ENCODE data around the gene ZNF524. TPM values are rescaled to one million over a fixed set of nuclear protein-coding genes. Genes with fewer than 3 reads are reported as not detected.
"Not testable (repeated sequence)": the region's sequence is repeated elsewhere in the genome, so short reads cannot be mapped to it uniquely, and the experiment has no call there.

The ZNF524 gene, protein sequence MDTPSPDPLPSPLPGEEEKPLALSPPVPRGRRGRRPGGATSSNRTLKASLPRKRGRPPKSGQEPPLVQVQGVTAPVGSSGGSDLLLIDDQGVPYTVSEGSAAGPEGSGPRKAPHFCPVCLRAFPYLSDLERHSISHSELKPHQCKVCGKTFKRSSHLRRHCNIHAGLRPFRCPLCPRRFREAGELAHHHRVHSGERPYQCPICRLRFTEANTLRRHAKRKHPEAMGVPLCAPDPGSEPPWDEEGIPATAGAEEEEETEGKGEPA
- 10.0 TPM for polyA plus RNA-seq (2013, experiment 1 of 2; ENCODE audit: insufficient read length)
- 9.7 TPM for polyA plus RNA-seq (2013, experiment 2 of 2; ENCODE audit: insufficient read length)

DNA sequence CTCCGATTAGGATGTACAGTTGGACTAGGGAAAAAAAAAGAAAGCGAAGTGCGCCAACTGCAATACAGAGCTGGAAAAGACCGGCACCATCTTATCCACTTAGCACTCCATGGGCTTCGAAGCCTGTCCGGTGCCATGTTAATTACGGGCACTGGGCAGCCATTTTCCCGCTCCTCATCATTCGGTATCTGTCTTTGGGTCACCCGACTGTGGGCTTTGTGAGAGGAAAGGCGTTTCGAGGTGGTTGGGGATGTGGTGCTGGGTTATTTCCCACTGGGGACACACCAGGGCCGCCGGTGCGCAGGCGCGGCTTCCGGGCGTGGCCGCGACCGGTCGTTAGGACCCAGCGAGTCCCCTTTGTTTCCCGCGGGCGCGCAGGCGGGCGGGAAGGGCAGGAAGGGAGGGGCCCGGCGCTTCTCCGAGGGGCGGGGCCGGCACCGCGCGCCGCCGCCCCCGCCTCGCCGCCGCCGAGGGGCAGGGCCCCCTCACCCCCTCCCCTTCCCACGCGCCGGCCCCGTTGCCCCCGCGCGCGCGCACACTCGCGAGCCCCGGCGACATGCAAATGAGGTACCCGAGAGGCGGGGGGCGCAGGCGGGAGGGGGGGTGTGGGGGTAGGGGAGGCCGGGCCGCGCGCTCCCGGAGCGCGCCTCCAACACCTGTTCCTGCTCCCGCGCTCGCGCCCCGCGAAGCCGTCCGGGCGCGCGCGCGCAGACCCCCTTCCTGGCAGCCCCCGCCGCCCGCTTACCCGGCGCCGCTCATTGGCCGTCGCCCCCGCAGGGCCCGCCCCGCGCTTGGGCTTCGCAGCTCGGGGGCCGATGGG, at the start of gene ZNF524:
TSS of gene ZNF524 (plus strand) at position 447 of the 820 bp plus-strand sequence. CDS start 1,825 bp downstream, outside the sequence.
- peak; percentile 87 for DNase-seq

DNA sequence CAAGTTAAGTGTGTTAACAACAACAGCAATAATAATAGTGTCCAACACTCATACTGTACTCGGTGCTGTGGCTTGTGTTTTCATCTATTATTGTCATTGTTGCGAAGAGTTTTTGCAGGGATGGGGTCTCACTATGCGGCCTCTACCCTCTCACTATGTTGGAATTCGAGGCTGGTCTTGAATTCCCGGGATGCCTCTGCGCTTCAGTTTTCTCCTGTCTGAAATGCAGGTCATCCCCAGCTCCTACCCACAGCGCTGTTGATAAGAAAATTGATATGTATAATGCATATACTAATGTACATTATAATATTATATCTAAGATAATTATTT, 49.8 kb upstream of the ZNF524 start:
- peak; percentile 30 for DNase-seq

DNA sequence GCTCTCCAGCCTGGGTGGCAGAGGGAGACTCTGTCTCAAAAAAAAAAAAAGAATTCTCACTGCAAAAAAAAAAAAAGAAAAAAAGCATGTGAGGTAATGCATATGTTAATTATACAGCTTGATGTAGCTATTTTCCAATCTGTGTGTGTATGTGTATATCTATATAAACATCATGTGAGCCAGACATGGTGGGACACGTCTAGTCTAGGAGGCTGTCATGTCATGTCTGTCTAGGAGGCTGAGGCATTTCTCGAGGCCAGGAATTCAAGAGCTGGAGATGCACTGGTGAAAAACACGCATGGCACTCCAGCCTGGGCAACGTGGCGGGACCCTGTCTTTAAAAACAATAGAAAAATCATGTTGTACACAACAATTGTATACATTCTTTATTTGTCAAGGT, 47.9 kb upstream of the ZNF524 start:
- no peak for DNase-seq

DNA sequence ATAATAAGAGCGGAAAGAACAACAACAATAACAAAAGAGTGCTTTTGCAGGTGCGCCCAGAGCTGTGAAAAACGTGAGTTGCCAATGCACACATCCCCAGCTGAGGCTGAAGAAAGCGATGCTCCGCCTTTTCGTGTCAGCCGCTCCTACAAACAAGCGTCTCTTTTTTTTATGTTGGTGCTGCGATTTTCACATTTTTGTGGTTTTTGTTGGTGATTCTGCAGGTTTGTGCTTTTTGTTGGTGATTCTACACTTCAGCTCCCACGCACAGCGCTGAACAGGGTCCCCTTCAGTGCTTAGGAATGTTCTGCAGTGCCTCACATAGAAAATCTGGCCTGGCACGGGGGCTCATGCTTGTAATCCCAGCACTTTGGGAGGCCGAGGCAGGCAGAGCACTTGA, 47.5 kb upstream of the ZNF524 start:
- DNase-seq = peak; percentile 88

DNA sequence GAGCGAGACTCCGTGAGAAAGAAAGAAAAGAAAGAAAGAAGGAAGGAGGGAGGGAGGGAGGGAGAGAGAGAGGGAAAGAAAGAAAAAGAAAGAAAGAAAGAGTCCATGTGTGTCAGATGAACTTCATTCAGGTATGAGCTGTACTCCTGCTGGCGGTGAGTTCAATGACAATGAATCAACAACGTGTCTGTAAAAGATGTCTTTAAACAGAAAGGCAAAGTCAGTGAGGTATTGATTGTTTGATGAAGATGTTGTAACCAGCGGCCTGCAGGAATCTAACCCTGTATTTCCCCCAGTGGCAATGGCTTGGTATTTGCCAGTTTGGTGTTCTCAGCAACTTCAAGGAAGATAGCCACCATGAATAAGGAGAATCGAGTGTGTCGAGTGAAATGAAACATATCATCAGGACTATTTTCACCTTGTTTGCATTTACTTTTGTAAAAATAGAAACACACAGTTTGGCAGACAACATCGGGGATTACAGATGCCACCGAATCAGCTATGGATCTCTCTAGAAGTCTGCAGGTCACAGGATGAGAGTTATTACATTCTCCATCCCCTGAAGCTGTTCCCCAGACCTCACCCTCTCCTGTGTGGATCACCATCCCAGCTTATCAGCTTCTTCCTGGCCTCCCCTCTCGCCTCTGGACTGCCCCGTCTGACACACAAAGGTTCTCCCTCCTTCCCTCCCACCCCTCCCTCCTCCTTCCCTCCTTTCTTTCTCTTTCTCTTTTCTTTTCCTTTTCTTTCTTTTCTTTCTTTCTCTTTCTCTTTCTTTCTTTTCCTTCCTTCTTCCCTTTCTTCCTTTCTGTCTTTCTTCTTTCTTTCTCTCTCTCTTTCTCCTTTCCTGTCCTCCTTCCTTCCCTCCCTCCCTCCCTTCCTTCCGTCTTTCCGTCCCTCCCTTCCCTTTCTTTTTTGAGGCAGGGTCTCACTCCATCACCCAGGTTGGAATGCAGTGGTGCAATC, 46.6 kb upstream of the ZNF524 start:
- no peak for DNase-seq

DNA sequence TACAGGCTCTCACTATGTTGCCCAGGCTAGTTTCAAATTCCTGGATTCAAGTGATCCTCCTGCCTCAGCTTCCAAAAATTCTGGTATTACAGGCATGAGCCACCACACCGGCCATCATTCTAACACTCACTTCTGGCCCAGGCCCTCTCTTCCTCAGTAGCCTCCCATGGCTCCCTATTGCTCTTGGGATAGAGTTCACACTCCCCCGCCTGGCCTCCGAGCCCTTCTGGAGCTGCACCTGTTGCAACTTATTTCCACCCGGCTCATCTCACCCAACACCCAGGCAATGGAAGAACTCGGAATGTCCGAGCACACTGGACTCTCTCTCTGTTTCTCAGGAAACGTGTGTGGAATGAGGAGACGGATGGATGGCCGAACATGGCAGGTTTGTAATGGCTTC, 45.8 kb upstream of the ZNF524 start:
- no peak for DNase-seq

DNA sequence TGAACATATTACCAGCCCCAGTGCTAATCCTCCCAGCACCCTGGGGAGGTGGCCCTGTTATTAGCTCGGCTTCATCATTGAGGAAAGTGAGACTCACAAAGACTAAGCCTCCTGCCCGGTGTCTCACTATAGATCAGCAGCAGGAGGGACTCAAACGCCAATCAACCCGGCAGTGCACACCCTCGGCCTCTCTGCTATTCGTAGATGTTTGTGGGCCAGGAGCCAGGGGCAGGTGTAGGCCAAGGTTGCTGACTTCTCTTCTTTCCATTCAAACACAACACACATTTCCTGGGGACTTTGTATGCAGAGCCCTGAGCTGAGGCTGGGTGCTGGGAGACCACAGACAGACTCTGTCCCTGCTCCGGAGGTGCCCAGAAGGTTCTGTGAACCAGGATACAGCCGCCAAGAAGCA, 45.3 kb upstream of the ZNF524 start:
- DNase-seq = no peak

DNA sequence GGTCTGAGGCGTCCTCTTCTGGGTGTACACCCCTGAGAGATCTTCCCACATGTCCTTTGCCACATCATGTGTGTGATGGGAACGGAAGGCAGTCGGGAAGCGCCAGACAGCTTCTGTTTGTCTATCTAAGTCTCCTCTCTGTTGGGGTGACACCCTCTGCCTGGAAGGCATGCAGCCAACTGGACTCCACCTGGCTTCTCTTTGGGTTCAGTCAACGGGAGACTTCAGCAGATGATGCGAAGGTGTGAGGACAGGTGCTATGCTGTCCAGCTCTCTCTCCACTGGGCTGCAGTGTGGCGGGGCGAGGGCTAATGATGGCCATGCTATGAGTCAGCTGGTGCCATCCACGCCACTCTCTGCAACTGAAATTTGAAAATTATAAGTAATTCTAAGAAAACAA, 40.4 kb upstream of the ZNF524 start:
- DNase-seq = no peak

DNA sequence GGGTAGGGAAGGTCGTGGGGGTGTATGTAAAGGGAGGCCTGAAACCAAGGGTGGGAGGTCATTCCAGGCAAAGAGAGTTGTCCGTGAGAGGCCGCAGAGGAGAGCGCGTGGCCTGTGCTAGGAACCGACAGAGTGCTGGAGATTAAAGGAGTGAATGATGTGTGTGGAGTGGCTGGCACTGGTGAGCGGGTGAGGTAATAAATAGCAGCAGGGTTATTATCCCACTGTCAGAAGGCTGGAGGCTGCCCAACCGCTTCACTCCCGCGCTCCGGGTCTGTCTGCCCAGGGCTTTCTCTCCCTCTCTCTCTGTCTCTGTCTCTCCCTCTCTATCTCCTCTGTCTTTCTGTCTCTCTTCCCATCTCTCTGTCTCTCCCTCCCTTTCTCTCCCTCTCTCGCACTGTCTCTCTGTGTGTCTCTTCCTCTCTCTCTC, 36.8 kb upstream of the ZNF524 start:
- DNase-seq = no peak

DNA sequence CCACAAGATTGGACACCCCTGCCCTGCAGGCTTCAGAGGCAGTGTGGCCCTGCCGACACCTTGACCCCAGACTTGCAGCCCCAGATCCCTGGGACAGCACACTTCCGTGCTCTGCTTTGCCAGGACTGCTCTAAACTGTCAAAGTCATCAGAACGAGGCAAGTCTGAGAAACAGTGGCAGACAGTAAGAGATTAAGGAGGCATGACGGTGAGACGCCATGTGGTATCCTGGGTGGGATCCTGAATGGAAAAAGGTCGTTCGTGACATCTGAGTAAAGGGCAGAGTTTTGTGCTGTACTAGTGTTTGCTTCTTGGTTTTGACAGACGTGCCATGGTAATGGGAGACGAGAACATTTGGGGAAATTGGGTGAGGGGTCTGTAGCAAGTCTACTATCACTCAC, 33.3 kb upstream of the ZNF524 start:
- no peak for DNase-seq

DNA sequence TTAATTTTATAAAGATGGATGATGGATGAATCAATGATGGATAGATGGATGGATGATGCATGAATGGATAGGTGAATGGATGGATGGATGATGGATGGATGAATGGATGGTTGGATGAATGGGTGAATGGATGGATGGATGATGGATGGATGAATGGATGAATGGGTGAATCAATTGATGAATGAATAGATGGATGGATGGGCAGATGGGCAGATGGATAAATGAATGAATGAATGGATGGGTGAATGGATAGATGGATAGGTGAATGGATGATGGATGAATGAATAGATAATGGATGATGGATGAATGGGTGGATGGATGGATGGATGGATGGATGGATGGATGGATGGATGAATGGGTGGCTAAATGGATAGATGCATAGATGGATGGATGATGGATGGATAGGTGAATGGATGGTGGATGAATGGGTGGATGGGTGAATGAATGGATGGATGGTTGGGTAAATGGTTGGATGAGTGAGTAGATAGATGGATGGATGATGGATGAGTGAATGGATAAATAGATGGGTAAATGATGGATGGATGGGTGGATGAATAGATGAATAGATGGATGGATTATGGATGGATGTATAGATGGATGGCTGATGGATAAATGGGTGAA, 32.3 kb upstream of the ZNF524 start:
- no peak for DNase-seq

DNA sequence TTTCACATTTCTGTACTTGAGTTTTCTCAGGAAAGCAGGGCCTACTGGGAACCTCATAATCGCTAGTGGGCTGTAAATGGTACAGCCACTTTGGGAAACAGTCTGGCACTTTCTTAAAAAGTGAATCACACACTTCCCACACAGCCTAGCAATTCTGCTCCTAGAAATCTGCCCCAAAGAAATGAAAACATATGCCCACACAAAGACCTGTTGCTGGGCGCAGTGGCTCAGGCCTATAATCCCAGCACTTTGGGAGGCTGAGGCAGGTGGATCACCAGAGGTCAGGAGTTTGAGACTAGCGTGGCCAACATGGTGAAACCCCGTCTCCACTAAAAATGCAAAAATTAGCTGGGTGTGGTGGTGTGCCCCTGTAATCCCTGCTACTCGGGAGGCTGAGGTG, 30.6 kb upstream of the ZNF524 start:
- DNase-seq = not testable (repeated sequence)

DNA sequence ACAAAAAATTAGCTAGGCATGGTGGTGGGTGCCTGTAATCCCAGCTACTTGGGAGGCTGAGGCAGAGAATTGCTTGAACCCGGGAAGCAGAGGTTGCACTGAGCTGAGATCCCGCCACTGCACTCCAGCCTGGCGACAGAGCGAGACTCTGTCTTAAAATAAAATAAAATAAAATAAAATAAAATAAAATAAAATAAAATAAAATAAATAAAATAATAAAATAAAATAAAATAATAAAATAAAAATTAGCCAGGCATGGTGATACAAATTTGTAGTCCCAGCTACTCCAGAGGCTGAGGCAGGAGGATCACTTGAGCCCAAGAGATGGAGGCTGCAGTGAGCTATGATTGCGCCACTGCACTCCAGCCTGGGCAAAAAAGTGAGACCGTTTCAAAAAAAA, 26.2 kb upstream of the ZNF524 start:
- DNase-seq = not testable (repeated sequence)

DNA sequence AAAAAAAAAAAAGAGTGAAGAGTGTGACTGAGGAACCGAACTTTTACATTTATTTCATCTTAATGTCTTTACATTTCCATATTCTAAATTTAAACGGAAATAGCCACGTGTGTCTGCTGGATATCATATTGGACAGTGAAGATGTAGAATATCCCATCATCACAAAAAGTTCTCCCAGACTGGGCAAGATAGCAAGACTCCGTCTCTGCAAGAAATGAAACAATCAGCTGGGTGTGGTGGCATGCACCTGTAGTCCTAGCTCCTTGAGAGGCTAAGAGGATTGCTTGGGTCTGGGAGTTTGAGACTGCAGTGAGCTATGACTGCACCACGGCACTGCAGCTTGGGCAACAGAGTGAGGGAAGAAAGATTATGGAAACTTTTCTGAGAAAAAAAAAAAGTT, 23.3 kb upstream of the ZNF524 start:
- DNase-seq = no peak

DNA sequence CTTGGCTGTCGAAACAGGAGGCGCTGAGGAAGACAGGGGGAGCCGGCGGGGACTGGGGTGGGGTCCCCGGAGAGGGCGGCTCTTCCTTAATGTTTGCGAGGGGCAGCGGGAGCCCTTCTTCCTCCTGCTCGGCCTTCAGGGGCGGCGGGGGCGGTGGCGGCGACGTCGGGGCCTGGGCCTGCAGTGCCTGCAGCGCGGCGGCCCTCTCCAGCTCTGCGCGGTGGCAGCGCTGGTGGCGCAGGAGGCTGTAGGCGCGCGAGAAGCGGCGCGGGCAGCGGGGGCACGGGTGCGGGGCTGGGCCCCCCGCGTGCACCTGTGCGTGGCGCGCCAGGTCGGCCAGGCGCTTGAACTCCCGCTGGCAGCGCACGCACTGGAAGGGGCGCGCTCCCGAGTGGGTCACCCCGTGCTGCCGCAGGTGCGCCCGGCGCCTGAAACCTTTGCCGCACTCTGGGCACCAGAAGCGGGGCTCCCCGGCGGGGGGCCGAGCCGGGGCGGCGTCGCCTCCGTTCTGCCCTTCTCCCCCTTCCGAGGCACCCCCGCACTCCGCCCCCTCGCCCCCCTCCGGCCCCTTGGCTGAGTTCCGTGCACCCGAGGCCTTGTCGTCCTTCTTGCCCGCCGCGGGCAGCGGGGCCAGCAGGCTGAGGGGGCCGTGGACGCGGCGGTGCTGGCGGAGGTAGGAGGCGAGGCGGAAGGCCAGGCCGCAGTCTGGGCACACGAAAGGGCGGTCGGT, 21.9 kb upstream of the ZNF524 start:
- no peak for DNase-seq

DNA sequence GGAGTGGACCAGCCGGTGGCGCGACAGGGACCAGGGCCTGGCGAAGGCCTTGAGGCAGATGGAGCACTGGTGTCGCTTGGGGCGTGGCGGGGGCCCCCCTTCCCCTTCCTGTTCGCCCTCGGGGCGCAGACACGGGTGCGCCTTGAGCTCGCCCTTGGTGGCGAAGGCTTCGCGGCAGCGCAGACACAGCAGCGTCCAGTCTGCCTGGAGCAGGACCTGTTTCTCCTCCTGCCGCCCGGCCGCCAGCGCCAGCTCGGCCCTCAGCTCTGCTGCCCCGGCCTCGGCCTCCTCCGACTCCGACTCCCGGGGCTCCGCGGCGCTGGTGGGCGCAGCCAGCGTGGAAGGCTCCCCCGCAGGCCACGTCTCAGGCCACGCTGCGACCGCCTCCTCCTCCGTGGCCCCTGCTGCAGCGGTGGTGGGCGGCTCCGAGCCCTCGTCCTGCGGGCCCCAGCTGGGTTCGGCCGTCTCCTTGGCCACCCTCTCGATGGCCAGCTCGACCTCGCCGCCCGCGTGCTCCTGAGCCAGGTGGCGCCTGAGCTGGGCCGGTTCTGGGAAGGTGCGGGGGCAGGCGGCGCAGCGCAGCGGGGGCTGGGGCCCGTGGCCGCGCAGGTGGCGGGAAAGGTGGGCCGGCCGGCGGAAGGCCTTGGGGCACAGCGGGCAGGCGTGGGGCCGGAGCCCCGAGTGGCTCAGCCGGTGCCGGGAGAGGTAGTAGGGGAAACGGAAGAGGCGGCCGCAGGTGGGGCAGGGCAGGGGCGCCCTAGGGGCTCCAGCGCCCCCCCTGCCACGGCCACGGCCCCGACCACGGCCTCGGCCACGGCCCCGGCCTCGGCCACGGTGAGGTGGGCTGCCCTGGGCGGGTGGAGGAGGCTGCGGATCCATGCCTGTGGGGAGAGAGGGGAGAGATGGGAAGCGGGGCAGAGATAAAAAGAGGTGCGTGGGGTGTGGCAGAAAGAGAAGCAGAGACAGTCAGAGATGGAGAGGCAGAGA, 21.0 kb upstream of the ZNF524 start:
- DNase-seq = no peak

DNA sequence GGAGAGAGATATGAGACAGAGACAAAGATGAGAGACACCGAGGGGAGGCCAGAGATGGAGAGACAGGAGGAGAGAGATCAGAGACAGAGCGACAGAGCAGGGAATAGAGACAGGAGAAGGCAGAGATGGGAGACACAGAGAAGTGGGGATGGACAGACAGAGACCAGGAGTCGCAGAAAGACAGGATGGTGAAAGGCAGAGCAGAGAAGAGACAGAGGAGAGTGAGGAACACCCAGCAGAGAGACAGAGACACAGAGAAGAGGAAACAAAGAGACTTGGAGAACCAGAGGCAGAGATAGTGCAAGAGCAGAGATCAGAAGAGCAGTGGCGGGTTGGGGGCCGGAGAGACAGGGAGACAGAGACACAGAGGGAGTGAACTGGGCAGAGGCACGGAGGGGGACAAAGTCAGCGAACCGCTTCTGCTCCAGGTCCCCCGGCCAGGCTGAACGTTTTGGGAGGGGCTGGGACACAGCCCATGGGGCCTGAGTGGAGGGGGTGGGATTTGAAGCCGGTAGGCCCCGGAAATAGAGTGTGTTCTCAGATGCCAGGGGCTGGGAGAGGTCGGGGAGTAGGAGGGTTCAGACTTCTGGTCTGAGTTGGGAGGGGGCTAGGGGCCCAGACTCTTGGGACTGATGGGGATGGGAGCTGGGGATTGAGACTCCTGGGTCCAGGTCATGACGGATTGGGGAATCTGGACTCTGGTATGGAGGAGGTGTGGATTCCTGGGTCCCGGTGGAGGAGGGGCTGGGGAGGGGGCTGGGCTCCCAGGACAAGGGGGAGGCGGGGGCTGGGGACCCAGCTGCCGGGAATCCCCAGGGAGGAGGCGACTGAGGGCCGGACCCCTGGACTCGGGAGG, 20.1 kb upstream of the ZNF524 start:
- DNase-seq = peak; percentile 31

DNA sequence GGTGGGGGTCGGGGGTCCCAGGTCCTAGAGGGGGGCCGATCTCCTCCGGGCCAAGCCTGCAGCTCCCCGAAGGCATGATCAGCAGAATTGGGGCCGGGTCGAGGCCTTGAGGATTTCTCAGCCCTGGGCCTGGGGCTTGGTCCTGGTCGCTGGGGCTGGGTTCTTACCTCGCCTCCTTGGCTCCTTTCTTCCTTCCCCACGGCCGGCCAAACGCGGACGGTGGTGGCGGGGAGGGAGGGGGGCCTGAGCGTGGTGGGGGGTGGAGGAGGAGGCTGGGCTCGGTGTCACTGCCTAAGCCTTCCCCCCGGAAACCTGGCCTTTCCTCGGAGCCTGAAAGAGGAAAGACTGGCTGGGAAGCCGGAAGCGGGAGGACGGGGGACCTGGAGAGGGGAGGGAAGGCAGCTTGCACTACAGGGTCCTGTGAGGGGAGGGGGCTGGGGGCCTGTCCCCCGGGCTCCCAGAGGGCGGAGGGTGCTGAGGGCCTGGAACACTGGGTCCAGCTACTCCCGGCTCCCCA, 19.4 kb upstream of the ZNF524 start, which contains the start of gene ZNF579:
TSS of gene ZNF579 (minus strand) at position 221 of the 517 bp plus-strand sequence. CDS start 1,209 bp downstream, outside the sequence.
- peak; percentile 91 for DNase-seq
